HepG2 (cell line): ENCODE data around the gene ARHGDIA. TPM values are rescaled to one million over a fixed set of nuclear protein-coding genes. Genes with fewer than 3 reads are reported as not detected.

Experiments used
- CAMTA2 ChIP-seq: sonication (generic); formaldehyde crosslinking; IDR thresholded peaks from 2 replicates; pipeline ENCODE4 v1.4.0; 2020; ENCODE audit warnings: mild to moderate bottlenecking, missing genetic modification reagents, borderline replicate concordance
- HES4 ChIP-seq: sonication (generic); formaldehyde crosslinking; IDR thresholded peaks from 2 replicates; pipeline ENCODE4 v1.9.0; 2021; ENCODE audit warnings: mild to moderate bottlenecking, missing genetic modification reagents, borderline replicate concordance
- MEIS1 ChIP-seq: sonication (generic); formaldehyde crosslinking; IDR thresholded peaks from 2 replicates; pipeline ENCODE4 v1.9.0; 2021; ENCODE audit warnings: mild to moderate bottlenecking, missing genetic modification reagents, moderate library complexity, borderline replicate concordance
- NR3C1 ChIP-seq: sonication (generic); formaldehyde crosslinking; IDR thresholded peaks from 2 replicates; pipeline ENCODE4 v1.4.0; 2020; ENCODE audit warnings: missing genetic modification reagents
- TAF15 ChIP-seq: fragments of 200-400 bp; formaldehyde crosslinking; IDR thresholded peaks from one replicate; pipeline ENCODE4 v1.6.1; 2018; ENCODE audit warnings: mild to moderate bottlenecking, low read depth, low read length; ENCODE audit not compliant: poor library complexity, severe bottlenecking
- XBP1 ChIP-seq: sonication (generic); formaldehyde crosslinking; IDR thresholded peaks from 2 replicates; pipeline ENCODE4 v1.5.0; 2020; ENCODE audit warnings: missing genetic modification reagents
- ZEB1 ChIP-seq: IDR thresholded peaks from 2 replicates; pipeline ENCODE4 v1.6.1; 2012; ENCODE audit warnings: mild to moderate bottlenecking, low read depth, inconsistent platforms; ENCODE audit not compliant: insufficient replicate concordance
- ZFP37 ChIP-seq: sonication (generic); formaldehyde crosslinking; IDR thresholded peaks from 2 replicates; pipeline ENCODE4 v1.4.0; 2020; ENCODE audit warnings: missing genetic modification reagents, borderline replicate concordance
- ZFY ChIP-seq: sonication (generic); formaldehyde crosslinking; IDR thresholded peaks from 2 replicates; pipeline ENCODE4 v1.4.0; 2020; ENCODE audit warnings: missing genetic modification reagents
- ZNF674 ChIP-seq: sonication (generic); formaldehyde crosslinking; IDR thresholded peaks from 2 replicates; pipeline ENCODE4 v1.5.0; 2020; ENCODE audit warnings: low read depth, mild to moderate bottlenecking, missing genetic modification reagents
- ZNF766 ChIP-seq: sonication (generic); formaldehyde crosslinking; IDR thresholded peaks from 2 replicates; pipeline ENCODE4 v1.5.0; 2020; ENCODE audit warnings: missing genetic modification reagents, borderline replicate concordance
- polyA plus RNA-seq, 8 experiments: library from polyadenylated mRNA; depleted of rRNA in 3 of 8; stranded (reverse) in 7 of 8; unstranded in 1 of 8; fragments of >200 nt; fragmentation: Illumina TruSeq in 4 of 8; extraction: Trizol in 4 of 8; gene quantifications; 2 replicates each; pipeline versions ENCODE4 v1.2.1 to v1.2.3, GENCODE V29; 2011 to 2016; ENCODE audit warnings: low read depth in 4 of 8, missing spikeins in 1 of 8, mixed read lengths in 1 of 8; ENCODE audit not compliant: insufficient read depth in 1 of 8
- total RNA-seq, 5 experiments: library from RNA; depleted of rRNA; stranded (reverse); fragments of >200 nt; fragmentation: Illumina TruSeq; extraction: Trizol; gene quantifications; 2 replicates each; pipeline ENCODE4 v1.2.3, GENCODE V29; 2016; ENCODE audit warnings: low read depth in 1 of 5
- TF ChIP-seq, protein P1 (sequence below): sonication (generic); formaldehyde crosslinking; IDR thresholded peaks from 2 replicates; pipeline ENCODE4 v1.4.0; 2020; ENCODE audit warnings: missing genetic modification reagents
- TF ChIP-seq, protein P2 (sequence below): sonication (generic); formaldehyde crosslinking; IDR thresholded peaks from 2 replicates; pipeline ENCODE4 v1.5.0; 2020; ENCODE audit warnings: mild to moderate bottlenecking, missing genetic modification reagents
- TF ChIP-seq, protein P3 (sequence below): IDR thresholded peaks from 2 replicates; pipeline ENCODE4 v1.6.1; 2016; ENCODE audit warnings: low read depth, borderline replicate concordance
- TF ChIP-seq, protein P4 (sequence below): IDR thresholded peaks from 2 replicates; pipeline ENCODE4 v1.6.1; 2012; ENCODE audit warnings: low read depth, low read length, improper control_type of control experiment
- TF ChIP-seq, protein P5 (sequence below): sonication (generic); formaldehyde crosslinking; IDR thresholded peaks from 2 replicates; pipeline ENCODE4 v1.4.0; 2020; ENCODE audit warnings: missing genetic modification reagents

The ARHGDIA gene
- total and polyA plus RNA-seq, 2 of the 13 experiments (the other 11 are each of a cell fraction or from before 2014, with no cell fraction given), result 40.0 to 64.0 TPM

DNA sequence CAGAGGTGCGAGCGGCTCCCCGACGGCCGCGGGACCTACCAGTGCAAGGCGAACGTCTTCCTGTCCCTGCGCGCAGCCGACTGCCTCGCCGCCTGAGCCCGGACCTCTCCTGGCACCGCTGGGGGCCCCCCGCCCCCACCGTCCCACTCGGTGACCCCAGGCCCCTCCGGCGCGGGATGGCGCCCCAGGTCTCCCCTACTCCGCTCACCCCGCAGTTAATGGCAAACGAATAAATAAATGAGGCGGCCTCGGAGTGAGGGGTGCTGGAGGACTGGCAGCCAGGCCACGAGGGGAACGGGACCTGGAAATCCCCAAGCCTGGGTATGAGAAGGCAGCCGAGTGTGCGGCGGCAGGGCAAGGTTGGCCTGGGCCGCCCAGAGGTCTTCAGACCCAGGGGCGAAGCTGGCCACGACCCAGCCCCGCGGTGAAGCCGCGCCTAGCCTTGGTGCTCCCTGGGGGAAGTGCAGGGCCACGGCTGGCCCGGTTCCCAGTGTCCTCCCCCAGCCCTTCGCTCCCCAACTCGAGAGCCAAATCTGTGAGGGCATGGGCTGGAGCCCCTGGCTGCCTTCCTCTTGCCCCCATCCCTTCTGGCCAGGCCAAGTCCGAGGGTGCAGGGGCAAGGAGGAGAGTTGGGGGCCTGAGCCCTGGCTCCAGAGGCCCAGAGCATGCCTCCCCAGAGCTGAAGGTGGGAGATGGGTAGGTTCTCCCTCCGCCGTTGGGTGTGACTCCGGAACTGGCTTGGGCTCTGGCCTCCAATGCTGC, 31.7 kb upstream of the ARHGDIA start (continued):
- TF ChIP-seq, protein P1, sequence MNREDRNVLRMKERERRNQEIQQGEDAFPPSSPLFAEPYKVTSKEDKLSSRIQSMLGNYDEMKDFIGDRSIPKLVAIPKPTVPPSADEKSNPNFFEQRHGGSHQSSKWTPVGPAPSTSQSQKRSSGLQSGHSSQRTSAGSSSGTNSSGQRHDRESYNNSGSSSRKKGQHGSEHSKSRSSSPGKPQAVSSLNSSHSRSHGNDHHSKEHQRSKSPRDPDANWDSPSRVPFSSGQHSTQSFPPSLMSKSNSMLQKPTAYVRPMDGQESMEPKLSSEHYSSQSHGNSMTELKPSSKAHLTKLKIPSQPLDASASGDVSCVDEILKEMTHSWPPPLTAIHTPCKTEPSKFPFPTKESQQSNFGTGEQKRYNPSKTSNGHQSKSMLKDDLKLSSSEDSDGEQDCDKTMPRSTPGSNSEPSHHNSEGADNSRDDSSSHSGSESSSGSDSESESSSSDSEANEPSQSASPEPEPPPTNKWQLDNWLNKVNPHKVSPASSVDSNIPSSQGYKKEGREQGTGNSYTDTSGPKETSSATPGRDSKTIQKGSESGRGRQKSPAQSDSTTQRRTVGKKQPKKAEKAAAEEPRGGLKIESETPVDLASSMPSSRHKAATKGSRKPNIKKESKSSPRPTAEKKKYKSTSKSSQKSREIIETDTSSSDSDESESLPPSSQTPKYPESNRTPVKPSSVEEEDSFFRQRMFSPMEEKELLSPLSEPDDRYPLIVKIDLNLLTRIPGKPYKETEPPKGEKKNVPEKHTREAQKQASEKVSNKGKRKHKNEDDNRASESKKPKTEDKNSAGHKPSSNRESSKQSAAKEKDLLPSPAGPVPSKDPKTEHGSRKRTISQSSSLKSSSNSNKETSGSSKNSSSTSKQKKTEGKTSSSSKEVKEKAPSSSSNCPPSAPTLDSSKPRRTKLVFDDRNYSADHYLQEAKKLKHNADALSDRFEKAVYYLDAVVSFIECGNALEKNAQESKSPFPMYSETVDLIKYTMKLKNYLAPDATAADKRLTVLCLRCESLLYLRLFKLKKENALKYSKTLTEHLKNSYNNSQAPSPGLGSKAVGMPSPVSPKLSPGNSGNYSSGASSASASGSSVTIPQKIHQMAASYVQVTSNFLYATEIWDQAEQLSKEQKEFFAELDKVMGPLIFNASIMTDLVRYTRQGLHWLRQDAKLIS (CRISPR knock-in tag), result no peak
- TF ChIP-seq TAF15 (no peak), ZNF674 (no peak), ZFY (CRISPR knock-in tag) (peak; percentile 14; the same call in 1 of the 2 replicates), MEIS1 (no peak), ZNF766 (CRISPR knock-in tag) (0 out of 2 replicates have a peak, but pooled peaks have one; percentile 28), ZFP37 (CRISPR knock-in tag) (no peak), CAMTA2 (CRISPR knock-in tag) (no peak), HES4 (CRISPR knock-in tag) (no peak), NR3C1 (no peak), ZEB1 (no peak), XBP1 (CRISPR knock-in tag) (no peak)
- TF ChIP-seq, protein P2, sequence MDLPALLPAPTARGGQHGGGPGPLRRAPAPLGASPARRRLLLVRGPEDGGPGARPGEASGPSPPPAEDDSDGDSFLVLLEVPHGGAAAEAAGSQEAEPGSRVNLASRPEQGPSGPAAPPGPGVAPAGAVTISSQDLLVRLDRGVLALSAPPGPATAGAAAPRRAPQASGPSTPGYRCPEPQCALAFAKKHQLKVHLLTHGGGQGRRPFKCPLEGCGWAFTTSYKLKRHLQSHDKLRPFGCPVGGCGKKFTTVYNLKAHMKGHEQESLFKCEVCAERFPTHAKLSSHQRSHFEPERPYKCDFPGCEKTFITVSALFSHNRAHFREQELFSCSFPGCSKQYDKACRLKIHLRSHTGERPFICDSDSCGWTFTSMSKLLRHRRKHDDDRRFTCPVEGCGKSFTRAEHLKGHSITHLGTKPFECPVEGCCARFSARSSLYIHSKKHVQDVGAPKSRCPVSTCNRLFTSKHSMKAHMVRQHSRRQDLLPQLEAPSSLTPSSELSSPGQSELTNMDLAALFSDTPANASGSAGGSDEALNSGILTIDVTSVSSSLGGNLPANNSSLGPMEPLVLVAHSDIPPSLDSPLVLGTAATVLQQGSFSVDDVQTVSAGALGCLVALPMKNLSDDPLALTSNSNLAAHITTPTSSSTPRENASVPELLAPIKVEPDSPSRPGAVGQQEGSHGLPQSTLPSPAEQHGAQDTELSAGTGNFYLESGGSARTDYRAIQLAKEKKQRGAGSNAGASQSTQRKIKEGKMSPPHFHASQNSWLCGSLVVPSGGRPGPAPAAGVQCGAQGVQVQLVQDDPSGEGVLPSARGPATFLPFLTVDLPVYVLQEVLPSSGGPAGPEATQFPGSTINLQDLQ, result no peak; the same call in 1 of the 2 replicates
- TF ChIP-seq, protein P3, sequence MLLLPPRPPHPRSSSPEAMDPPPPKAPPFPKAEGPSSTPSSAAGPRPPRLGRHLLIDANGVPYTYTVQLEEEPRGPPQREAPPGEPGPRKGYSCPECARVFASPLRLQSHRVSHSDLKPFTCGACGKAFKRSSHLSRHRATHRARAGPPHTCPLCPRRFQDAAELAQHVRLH (CRISPR knock-in tag), result no peak
- TF ChIP-seq, protein P4, sequence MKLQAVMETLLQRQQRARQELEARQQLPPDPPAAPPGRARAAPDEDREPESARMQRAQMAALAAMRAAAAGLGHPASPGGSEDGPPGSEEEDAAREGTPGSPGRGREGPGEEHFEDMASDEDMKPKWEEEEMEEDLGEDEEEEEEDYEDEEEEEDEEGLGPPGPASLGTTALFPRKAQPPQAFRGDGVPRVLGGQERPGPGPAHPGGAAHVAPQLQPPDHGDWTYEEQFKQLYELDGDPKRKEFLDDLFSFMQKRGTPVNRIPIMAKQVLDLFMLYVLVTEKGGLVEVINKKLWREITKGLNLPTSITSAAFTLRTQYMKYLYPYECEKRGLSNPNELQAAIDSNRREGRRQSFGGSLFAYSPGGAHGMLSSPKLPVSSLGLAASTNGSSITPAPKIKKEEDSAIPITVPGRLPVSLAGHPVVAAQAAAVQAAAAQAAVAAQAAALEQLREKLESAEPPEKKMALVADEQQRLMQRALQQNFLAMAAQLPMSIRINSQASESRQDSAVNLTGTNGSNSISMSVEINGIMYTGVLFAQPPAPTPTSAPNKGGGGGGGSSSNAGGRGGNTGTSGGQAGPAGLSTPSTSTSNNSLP, result no peak
- TF ChIP-seq, protein P5, sequence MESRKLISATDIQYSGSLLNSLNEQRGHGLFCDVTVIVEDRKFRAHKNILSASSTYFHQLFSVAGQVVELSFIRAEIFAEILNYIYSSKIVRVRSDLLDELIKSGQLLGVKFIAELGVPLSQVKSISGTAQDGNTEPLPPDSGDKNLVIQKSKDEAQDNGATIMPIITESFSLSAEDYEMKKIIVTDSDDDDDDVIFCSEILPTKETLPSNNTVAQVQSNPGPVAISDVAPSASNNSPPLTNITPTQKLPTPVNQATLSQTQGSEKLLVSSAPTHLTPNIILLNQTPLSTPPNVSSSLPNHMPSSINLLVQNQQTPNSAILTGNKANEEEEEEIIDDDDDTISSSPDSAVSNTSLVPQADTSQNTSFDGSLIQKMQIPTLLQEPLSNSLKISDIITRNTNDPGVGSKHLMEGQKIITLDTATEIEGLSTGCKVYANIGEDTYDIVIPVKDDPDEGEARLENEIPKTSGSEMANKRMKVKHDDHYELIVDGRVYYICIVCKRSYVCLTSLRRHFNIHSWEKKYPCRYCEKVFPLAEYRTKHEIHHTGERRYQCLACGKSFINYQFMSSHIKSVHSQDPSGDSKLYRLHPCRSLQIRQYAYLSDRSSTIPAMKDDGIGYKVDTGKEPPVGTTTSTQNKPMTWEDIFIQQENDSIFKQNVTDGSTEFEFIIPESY (CRISPR knock-in tag), result peak; percentile 78
